LNCAP (cell line): ENCODE data around the gene CTSO.

Source experiments
- CTCF ChIP-seq: fragments of 450-650 bp; IDR thresholded peaks from 2 replicates; pipeline ENCODE4 v1.5.1; 2017; ENCODE audit warnings: mild to moderate bottlenecking

The CTSO gene

GRCh38 chr4:155953151-155954117, at the start of gene CTSO:
TSS of gene CTSO (minus strand) at chr4:155953866. CDS start at chr4:155953847, 19 bp downstream.
- TF ChIP-seq CTCF = peak; percentile 58

DNA sequence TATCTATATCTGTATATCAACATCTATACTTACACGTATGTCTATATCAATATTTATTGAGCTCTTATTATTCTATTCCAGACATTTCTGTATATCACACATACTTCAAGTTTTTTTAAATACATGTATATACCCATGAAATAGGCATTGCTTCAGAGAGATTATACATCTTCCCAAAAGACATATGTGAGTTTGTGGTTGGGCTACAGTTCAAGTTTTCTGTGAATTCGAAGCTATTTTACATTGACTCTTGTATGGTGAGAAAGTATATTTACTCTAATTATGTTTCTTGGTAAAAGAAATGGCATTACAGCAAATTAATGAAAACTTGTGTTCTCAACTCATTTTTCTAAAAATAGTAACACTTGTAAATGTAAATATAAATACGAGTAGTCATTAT, 46.8 kb upstream of the CTSO start:
- no peak for TF ChIP-seq CTCF

DNA sequence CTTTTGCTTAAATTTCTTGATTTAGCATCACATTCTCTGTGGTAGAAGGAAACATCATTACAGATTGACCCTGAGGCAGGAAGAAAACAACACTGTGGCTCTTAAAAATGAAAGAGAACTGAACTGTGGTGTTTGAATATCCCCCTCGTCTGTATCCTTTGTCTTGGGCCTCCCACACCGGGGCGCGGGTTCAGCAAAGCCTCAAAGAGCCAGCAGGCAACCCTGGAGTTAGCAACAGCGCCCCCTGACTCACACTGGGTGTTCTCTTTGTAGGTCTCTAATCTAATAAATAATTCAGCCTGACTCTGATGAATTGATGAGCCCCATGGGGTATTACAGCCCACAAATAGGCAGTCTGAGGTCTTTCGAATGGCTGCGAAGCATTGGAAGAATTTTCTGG, 46.1 kb upstream of the CTSO start:
- no peak for TF ChIP-seq CTCF

- TF ChIP-seq CTCF = no peak
Measured at GRCh38 chr4:155995069-155995468, 41.4 kb upstream of the CTSO start.

DNA sequence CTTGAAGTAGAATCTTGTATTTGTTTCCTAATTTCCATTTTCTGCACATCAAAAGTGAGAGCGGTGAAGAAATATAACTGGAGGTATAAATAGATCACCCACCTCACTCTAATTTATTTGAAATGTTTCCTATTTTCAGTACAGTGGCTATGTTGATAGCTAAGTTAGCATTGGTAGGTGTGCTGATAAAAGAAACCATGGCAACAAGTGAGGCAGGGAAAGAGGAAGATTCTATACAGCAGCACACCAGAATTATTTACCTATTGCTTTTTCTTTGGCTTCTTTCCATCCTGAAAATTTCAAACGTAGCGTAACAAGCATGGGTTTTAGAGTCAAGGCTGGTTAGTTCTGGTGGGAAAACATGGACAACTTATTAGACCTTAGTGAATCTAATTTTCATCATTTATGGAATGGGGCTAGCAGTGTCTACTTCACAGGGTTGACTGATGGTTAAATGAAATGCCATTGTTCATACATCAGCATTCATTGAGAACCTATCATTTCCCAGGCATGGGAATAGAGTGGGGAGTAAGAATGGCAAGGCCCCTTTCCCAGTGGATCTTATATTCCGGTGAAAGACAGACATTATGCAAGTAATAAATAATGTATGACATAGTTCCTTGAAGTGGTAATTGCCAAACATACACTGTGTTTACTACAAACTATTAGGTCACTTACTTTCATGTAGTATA, 30.6 kb upstream of the CTSO start:
- no peak for TF ChIP-seq CTCF

DNA sequence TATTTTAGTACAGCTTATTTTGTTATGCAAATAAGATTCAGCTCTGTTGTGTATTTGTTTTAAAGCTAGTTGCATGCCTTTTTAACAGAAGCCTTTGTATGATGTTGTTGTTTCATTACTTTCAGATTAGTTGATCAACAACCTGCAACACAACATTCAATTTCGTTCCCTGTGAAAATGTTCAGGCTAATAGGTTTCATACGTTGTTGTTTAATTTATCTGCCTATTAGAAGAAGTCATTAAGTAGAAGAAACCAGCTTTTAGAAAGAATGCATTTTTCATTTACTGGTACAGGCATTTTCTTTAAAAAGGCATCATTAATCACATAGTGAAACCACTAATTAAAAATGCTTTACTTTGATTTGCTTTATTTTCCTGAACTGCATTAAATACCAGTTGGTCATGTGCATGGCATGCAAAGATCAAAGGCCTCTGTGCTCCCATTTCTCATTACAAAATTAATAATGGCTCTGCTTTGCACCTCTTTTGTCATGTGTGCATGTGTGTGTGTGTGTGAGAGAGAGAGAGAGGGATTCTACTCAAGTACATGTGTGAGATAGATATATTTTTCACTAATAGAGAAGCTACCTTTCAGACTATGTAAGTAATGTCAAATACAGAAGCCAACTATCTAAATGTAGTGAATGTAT, 29.2 kb upstream of the CTSO start:
- no peak for TF ChIP-seq CTCF

DNA sequence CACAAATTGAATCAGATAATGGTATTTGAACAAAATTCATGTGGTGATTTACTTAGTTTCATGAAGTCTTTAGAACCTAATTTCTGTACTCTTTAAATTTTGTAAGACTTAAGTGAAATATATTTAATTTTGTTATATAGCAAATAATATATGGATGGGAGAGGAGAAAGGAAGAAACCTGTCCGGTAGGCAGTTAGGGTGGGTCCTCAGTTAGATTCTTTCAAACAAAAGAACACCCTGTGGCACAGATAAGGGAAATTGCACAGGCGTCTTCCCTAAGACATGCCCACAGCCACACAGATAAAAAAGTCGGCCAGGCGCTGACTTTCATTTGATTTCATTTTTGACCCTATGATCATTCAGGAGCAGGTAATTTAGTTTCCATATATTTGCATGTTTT, 25.1 kb upstream of the CTSO start:
- no peak for TF ChIP-seq CTCF
